GM21381 (cell line): ENCODE data around the gene PPP2R3B.
"Not testable (repeated sequence)": the region's sequence is repeated elsewhere in the genome, so short reads cannot be mapped to it uniquely, and the experiment has no call there.

ENCODE experiments used
- ATAC-seq: cut with Tn5 transposase; IDR thresholded peaks from one replicate; pipeline ENCODE4 v1.9.1; 2021; ENCODE audit warnings: mild to moderate bottlenecking, moderate library complexity; ENCODE audit not compliant: unreplicated experiment

PPP2R3B gene

DNA sequence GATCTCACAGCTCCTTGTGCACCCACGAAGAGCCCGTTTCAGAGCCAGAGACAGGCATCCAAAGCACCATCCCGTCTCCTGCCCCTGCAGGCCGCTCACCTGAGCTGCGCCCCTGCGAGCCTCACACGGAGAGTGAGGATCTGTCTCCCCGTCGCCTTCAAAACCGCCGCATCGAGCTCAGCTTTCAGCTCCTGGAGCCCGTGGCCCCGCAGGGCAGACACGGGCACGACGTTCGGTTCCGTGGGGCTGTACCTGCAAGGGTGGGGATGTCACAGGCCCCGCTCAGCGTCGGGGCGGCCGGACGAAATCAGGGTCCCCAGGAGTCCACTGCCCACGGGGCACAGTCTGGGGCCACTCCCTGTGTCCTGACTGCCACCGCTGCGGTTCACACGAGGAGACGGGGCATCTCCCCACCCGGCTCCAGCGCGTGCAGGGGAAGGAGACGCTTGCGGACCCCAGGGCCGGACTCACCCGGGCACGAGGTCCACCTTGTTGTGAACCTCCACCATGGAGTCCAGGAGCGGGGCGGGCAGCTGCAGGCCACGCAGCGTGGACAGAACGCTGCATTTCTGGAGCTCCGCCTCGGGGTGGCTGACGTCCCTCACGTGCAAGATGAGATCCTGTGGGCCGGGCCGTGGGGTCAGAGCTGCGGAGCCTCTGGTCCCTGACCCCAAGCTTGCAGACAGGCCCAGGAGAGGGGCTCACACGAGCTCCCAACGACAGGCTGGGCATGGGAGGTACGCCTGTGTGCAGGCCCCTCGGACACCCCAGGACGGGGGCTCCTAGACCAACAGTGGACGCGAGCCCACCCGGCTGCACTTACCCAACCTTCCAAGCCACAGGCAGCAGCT lies 79.2 kb downstream of the PPP2R3B start:
- no peak for ATAC-seq

DNA sequence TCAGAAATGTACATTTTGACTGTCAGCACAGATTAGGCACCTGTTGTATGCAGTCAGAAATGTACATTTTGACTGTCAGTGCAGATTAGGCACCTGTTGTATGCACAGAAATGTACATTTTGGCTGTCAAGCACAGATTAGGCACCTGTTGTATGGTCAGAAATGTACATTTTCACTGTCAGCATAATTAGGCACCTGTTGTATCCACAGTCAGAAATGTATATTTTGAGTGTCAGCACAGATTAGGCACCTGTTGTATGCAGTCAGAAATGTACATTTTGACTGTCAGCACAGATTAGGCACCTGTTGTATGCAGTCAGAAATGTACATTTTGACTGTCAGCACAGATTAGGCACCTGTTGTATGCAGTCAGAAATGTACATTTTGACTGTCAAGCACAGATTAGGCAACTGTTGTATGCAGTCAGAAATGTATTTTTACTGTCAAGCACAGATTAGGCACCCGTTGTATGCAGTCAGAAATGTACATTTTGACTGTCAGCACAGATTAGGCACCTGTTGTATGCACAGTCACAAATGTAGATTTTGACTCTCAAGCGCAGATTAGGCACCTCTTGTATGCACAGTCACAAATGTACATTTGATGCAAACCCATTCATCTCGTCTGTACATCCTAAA lies 80.0 kb downstream of the PPP2R3B start:
- ATAC-seq = not testable (repeated sequence)

DNA sequence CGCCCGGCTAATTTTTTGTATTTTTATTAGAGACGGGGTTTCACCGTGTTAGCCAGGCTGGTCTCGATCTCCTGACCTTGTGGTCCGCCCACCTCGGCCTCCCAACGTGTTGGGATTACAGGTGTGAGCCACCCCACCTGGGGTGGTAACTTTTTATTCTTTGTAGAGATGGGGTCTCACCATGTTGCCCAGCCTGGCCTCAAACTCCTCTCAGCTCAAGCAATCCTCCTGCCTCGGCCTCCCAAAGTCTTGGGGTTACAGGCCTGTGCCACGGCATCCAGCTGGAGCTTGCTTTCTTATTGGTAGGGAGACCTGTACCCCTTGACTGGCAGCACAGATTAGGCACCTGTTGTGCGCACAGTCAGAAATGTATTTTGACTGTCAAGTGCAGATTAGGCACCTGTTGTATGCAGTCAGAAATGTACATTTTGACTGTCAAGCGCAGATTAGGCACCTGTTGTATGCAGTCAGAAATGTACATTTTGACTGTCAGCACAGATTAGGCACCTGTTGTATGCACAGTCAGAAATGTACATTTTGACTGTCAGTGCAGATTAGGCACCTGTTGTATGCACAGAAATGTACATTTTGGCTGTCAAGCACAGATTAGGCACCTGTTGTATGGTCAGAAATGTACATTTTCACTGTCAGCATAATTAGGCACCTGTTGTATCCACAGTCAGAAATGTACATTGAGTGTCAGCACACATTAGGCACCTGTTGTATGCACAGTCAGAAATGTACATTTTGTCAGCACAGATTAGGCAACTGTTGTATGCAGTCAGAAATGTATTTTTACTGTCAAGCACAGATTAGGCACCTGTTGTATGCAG lies 80.7 kb downstream of the PPP2R3B start:
- ATAC-seq = not testable (repeated sequence)

DNA sequence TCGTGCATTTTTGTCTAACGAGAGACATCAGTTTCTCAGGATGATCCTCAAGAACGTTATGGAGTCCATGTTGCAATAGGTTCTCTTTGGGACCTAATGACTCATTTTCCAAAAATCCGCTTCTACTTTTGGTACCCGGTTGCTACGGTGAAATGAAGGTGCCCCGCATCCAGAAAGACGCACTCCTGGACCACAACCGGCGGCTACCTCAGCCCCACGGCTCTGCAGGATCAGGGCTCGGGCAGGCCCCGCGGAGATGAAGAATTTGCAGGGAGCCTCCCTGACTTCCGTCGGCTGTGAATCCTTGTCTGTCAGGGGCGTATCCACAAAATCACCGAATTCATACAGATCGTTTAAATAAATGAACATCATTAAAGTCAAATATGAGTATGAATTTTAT lies 83.7 kb downstream of the PPP2R3B start:
- ATAC-seq = no peak

DNA sequence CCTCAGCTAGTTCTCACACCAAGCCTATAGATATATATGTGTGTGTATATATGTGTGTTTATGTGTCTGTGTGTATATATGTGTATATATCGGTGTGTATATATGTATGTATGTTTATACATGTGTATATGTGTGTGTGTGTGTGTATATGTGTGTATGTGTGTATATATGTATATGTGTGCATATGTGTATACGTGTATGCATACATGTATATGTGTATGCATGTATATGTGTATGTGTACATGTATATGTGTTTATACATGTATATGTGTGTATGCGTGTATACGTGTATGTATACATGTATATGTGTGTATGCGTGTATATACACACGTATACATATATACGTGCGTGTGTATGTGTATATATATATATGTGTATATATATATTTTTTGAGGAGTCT lies 86.4 kb downstream of the PPP2R3B start:
- ATAC-seq = no peak

DNA sequence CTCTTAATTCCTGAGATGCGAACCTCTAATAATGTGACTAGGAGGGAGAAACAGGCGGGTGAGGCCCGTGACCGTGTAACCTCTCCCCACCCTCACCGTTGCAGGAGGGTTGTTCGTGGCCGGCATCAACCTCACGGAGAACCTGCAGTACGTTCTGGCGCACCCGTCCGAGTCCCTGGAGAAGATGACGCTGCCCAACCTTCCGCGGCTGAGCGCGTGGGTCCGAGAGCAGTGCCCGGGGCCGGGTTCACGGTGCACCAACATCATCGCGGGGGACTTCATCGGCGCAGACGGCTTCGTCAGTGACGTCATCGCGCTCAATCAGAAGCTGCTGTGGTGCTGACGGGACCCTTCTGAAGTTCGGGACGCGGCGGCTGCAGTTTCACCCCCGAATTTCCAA lies 87.7 kb downstream of the PPP2R3B start:
- ATAC-seq = no peak

DNA sequence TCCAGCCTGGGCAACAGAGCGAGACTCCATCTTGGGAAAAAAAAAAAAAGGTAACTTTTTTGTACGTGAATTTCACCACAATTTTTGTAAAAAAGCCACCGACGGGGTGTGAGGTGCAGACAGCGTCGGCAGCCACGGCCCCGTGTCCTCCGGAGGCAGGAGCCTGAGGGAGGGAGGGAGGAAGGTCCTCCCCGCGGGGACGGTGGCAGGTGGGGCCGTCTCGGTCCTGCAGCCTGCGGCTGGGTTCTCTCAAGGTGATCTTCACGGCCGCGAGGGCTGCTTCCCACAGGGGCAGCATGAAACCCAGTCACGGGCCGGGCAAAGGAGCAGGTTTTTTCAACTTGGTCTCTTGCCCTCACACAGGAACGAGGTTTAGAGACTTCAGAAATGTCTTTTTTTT lies 91.6 kb downstream of the PPP2R3B start:
- no peak for ATAC-seq

DNA sequence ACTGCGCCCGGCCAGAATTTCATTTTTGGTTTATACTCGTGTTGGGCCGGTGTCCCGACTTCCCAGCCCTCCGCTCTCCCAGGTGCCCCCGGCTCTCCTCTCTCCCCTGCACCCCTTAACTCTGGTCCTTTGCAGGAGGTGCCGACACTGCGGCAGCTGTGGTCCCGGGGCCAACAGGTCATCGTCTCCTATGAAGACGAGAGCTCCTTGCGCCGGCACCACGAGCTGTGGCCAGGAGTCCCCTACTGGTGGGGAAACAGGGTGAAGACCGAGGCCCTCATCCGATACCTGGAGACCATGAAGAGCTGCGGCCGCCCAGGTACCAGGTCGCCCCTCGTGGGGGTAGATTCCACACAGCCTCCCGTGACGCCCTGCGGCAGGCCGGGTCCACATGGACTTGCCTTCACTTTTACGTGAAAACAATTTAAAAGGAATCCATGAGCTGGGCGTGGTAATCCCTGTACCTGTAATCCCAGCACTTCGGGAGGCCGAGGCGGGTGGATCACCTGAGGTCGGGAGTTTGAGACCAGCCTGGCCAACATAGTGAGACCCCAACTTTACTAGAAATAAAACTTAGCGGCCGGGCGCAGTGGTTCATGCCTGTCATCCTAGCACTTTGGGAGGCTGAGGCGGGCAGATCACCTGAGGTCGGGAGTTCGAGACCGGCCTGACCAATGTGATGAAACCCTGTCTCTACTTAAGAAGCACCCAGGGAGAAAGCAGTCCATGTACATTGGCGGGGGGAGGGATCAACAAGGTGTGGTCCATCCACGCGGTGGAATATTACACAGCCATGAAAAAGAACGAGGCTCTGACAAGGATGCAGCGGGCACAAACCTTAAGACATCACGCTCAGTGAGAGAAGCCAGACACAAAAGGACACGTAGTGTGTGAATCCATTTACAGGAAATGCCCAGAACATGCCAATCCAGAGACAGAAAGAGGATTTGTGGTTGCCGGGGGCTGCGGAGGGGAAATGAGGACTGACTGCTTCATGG lies 93.5 kb downstream of the PPP2R3B start:
- ATAC-seq = no peak

DNA sequence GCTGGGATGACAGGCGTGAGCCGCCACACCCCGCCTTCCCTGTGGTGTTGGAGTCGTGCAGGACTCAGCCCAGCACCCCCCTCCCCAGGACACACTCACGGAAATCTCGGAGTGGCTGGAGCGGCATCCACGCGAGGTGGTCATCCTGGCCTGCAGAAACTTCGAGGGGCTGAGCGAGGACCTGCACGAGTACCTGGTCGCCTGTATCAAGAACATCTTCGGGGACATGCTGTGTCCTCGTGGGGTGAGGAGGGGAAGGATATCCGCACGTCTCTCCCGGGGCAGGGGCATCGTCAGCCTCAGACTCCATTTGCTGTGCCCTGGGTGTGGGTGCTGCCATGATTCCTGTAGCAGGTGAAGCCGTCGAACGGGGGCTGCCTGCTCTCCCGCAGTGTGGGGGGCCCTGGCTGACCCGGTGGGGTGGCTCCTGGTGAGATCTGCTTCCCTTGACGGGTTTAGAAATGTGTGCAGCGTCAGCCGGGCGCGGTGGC lies 95.3 kb downstream of the PPP2R3B start:
- ATAC-seq = no peak

DNA sequence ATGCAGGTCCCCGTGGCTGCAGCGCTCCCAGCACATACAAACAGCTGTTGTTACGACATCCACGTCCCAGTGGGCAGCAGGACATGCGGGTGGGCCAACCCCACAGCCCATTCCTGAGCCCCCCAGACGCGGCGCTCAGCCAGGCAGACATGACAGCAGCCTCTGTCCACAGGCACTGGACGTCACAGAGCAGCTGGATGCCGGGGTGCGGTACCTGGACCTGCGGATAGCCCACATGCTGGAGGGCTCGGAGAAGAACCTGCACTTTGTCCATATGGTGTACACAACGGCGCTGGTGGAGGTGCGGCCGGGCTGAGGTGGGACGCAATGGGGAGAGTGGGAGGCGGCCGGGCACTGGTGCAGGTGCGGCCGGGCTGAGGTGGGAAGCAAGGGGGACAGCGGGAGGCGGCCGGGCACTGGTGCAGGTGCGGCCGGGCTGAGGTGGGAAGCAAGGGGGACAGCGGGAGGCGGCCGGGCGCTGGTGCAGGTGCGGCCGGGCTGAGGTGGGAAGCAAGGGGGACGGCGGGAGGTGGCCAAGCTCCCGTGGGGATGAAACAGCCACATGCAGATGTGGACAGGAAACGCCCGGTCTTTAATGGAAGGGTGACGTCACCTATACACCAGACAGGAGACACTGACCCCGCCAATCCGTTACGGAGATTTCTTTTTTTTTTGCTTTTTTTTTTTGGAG lies 96.1 kb downstream of the PPP2R3B start:
- no peak for ATAC-seq

DNA sequence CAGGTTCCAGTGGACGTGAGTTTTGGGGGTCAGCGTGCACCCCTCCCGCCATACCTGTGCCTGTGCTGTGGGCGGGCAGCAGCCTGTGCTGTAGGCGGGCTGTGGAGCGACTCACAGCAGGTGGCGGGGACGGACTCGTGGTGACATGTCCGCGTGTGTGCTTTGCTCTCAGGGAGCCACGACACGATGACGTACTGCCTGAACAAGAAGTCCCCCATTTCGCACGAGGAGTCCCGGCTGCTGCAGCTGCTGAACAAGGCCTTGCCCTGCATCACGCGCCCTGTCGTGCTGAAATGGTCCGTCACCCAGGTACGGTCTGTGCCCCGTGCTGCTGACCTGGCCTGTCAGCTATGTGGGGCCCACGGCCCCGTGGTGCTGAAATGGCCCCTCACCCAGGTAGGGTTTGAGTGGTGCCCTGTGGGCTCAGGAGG lies 98.1 kb downstream of the PPP2R3B start:
- no peak for ATAC-seq

DNA sequence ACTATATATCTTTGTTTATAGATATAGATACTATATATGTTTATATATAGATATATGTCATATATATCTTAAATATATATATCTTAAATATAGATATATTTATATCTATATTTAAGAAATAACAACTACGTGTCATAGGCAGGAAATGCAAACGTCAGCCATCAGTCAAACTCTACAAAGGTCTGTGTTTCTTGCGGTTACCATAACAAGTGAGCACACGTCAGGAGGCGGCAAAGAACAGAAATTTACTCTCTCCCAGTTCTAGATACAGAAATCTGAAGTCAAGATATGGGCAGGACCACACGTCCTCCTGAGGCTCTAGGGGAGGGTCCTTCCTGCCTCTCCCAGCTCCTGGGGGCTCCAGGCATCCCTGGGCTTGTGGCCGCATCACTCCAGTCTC lies 99.0 kb downstream of the PPP2R3B start:
- ATAC-seq = no peak

DNA sequence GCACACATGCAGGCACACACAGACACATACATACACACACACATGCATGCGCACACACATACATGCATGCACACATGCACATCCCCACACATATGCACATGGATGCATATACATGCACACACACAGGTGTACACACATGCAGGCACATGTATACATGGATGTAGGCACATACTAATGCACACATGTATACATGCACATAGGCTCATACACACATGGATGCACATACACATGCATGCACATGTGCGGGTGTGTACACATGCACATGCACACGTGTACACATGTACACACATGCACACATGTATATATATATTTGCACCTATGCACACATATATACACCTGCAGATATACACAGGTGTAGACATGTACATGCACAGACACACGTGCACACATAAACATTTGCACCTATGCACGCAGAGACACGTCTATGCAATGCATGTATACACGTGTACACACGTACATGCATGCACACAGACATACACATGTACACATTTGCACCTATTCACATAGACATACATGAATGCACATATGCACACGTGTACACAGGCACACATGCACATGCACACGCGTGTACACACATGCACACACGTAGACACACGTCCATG lies 101.5 kb downstream of the PPP2R3B start:
- no peak for ATAC-seq
